ENCODE data around the gene FOSL1. TPM values are rescaled to one million over a fixed set of nuclear protein-coding genes. Genes with fewer than 3 reads are reported as not detected.

The FOSL1 gene
- polyA plus RNA-seq, 3 donors = 2.5 to 28.2 (median 2.5) TPM

DNA sequence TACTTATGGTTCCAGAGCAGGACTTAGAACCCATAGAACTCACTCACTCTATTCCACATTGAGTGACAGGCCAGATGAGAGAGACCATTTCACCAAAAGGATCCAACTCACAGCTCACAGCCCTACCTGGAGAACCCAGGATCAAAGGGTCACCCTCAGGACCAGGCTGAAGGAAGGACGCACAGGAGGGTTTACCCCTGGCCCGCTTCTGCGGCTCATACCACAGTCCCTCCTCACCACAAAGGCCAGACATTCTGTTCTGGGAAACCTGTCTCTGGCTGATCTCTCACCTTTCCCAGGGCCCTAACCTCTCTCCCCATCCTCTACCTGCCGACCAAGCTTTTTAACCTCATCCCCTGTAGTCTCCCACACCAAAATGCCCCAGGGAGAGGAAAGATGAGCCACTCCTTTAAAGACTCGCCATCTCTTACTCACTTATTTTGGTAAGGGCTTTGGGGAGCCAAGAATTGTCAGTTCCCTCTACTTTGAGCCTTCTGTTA is 4.7 kb downstream of the FOSL1 start:
- no peaks in the 10 kb centered on the region for H3K27me3 Mint-ChIP-seq (ENCODE audit: low read depth in 3 of 3)
- DNase-seq = no peak
- Histone ChIP-seq H3K36me3 (replicated peaks in 1 of 2; ENCODE audit: control insufficient read depth in 1 of 2, insufficient read depth in 2 of 2, low read length in 2 of 2) (peaks cover 0 to 5% of the 10 kb centered on the region in 2 donors), H3K79me2 (ENCODE audit: insufficient read depth, low read length) (peaks cover 40% of the 10 kb centered on the region), H2AFZ (ENCODE audit: insufficient read depth, low read depth, low read length, poor library complexity, severe bottlenecking) (no peak overlapping the region), H3K4me1 (ENCODE audit: control insufficient read depth in 1 of 2, insufficient read depth in 2 of 2, low read length in 2 of 2) (peaks cover 57 to 66% of the 10 kb centered on the region in 2 donors), H3K4me2 (replicated peaks; ENCODE audit: extremely low read depth, low read length, poor library complexity, severe bottlenecking) (no peak overlapping the region), H3K27ac (ENCODE audit: low read depth in 1 of 2, low read length in 2 of 2) (no peak overlapping the region), H3K27me3 (ENCODE audit: control insufficient read depth in 2 of 2, insufficient read depth in 2 of 2, low read length in 2 of 2) (no peaks in the 10 kb centered on the region), H3K9ac (ENCODE audit: insufficient read depth, low read length, poor library complexity, severe bottlenecking) (no peak overlapping the region), H3K9me3 (replicated peaks in 1 of 2; ENCODE audit: control insufficient read depth in 1 of 2, insufficient read depth in 1 of 2, low read length in 2 of 2) (no peaks in the 10 kb centered on the region), H4K20me1 (ENCODE audit: insufficient read depth, low read length) (peaks cover 12% of the 10 kb centered on the region), H3K4me3 (replicated peaks in 1 of 3; ENCODE audit: low read depth in 2 of 3, low read length in 3 of 3) (no peak overlapping the region)
- H3K4me1 Mint-ChIP-seq = peaks cover 40% of the 10 kb centered on the region
- intact Hi-C loops (cut with micrococcal nuclease) = no loop called here
- no peak overlapping the region for H3K27ac Mint-ChIP-seq
- no peaks in the 10 kb centered on the region for H3K9me3 Mint-ChIP-seq
- H3K36me3 Mint-ChIP-seq = peaks cover 16 to 19% of the 10 kb centered on the region in 2 donors
- 100% methylated on average over 3 of the region's 5 CpGs for WGBS (ENCODE audit: insufficient coverage)
- no peak overlapping the region for H3K4me3 Mint-ChIP-seq
- TF ChIP-seq, protein P1, sequence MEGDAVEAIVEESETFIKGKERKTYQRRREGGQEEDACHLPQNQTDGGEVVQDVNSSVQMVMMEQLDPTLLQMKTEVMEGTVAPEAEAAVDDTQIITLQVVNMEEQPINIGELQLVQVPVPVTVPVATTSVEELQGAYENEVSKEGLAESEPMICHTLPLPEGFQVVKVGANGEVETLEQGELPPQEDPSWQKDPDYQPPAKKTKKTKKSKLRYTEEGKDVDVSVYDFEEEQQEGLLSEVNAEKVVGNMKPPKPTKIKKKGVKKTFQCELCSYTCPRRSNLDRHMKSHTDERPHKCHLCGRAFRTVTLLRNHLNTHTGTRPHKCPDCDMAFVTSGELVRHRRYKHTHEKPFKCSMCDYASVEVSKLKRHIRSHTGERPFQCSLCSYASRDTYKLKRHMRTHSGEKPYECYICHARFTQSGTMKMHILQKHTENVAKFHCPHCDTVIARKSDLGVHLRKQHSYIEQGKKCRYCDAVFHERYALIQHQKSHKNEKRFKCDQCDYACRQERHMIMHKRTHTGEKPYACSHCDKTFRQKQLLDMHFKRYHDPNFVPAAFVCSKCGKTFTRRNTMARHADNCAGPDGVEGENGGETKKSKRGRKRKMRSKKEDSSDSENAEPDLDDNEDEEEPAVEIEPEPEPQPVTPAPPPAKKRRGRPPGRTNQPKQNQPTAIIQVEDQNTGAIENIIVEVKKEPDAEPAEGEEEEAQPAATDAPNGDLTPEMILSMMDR (IDR thresholded peaks at IDR 0.05) = no peak

DNA sequence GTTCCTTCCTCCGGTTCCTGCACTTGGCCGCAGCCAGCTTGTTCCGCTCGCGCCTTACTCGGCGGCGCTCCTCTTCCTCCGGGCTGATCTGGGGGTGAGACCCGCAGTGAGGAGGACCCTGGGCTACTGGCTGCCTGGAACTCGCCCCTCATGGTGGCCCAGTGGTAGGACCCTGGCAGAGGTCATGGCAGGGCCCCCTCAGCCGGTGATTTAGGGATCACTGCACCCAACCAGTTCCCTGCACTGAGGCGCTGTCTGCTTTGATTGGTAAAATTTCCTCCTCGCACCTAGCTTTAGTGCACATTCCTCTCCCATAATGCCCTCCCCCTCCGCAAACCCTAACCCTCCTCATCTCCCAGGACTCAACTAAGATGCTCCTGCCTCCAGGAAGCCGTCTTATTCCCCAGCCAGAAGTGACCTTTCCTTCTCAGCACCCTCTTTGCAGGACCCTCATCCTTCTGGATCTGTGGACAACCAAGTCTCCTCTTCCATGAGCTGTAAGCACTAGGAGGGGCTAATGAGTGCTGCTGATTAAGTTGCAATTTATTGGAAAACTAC is 6.1 kb downstream of the FOSL1 start:
- 3% methylated on average over 15 of the region's 16 CpGs for WGBS (ENCODE audit: insufficient coverage)
- Histone ChIP-seq H2AFZ (ENCODE audit: insufficient read depth, low read depth, low read length, poor library complexity, severe bottlenecking) (peak overlapping the region; percentile 2), H3K27ac (ENCODE audit: low read depth in 1 of 2, low read length in 2 of 2) (peak overlapping the region; percentile 78 to 82), H3K36me3 (replicated peaks in 1 of 2; ENCODE audit: control insufficient read depth in 1 of 2, insufficient read depth in 2 of 2, low read length in 2 of 2) (peaks cover 0 to 5% of the 10 kb centered on the region in 2 donors), H4K20me1 (ENCODE audit: insufficient read depth, low read length) (peaks cover 8% of the 10 kb centered on the region), H3K27me3 (ENCODE audit: control insufficient read depth in 2 of 2, insufficient read depth in 2 of 2, low read length in 2 of 2) (no peaks in the 10 kb centered on the region), H3K4me2 (replicated peaks; ENCODE audit: extremely low read depth, low read length, poor library complexity, severe bottlenecking) (peak overlapping the region; percentile 93), H3K9me3 (replicated peaks in 1 of 2; ENCODE audit: control insufficient read depth in 1 of 2, insufficient read depth in 1 of 2, low read length in 2 of 2) (no peaks in the 10 kb centered on the region), H3K79me2 (ENCODE audit: insufficient read depth, low read length) (peaks cover 41% of the 10 kb centered on the region), H3K4me1 (ENCODE audit: control insufficient read depth in 1 of 2, insufficient read depth in 2 of 2, low read length in 2 of 2) (peaks cover 60 to 68% of the 10 kb centered on the region in 2 donors), H3K9ac (ENCODE audit: insufficient read depth, low read length, poor library complexity, severe bottlenecking) (peak overlapping the region; percentile 45), H3K4me3 (replicated peaks in 1 of 3; ENCODE audit: low read depth in 2 of 3, low read length in 3 of 3) (peak overlapping the region; percentile 22 to 75 (median 29))
- intact Hi-C loops (cut with micrococcal nuclease) = no loop called here
- DNase-seq = peak in 2 of 3 donors; percentile 58 to 65
- TF ChIP-seq, protein P1 (IDR thresholded peaks at IDR 0.05) = no peak
- peak overlapping the region; percentile 76 to 89 for H3K4me3 Mint-ChIP-seq
- H3K36me3 Mint-ChIP-seq = peaks cover 16 to 19% of the 10 kb centered on the region in 2 donors
- H3K27ac Mint-ChIP-seq = peak overlapping the region; percentile 84 to 94 (median 92)
- no peaks in the 10 kb centered on the region for H3K9me3 Mint-ChIP-seq
- peaks cover 52% of the 10 kb centered on the region for H3K4me1 Mint-ChIP-seq
- H3K27me3 Mint-ChIP-seq (ENCODE audit: low read depth in 3 of 3) = peaks cover 0 to 7% (median 0%) of the 10 kb centered on the region in 3 donors
